ENCODE data around the gene B3GAT1.
"Not testable (repeated sequence)": the region's sequence is repeated elsewhere in the genome, so short reads cannot be mapped to it uniquely, and the experiment has no call there.

Gene B3GAT1

DNA sequence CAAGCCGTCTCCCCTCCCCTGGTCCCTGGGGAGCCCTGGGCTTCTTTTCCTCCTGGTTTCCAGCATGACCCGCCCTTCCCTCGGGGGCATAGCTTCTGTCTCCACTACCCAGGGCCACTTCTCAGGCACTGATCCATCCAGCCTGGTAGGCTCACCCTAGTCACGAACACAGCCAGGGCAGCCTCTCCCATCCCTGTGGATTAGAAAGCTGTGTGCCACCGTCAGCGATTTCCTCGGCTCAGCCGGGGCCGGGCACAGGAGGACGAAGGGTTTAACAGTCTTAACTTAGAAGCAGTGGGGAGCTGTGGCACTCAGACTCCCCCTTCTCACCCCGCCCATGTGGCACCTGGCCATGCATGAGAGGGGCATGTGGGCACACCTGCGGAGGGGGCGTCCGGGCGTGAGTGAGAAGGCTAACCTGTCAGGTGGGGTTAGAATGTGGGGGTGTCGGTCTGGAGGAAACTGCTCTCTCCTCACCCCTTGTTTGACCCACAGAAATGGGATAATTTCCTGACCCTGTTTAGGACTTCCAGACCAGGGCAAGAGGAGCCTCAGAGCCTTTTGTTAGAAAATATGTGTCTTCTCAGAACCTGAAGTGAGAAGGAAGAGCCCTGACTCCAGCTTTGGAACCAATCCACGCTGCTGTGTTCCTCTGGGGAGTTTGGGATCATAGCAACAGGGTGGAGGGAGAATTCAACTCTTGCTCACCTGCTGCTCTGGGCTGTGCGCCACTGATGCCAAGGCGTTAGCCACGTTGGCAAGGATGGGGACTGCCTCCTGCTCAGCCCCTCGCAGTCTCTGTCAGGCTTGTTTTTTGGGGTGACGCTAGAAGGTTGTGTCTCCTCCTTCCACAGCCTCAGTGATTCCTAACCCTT is 65.7 kb downstream of the B3GAT1 start:
- in situ Hi-C loops (cut with HindIII; ENCODE audit: low pct_unique_long_range_greater_than_20kb, low sequenced_read_pairs), result no loop called here
- TF ChIP-seq JUND (IDR thresholded peaks at IDR 0.05; ENCODE audit: low read depth), result no peak

GRCh38 chr11:134345237-134345550 is 66.8 kb downstream of the B3GAT1 start:
- no peak for TF ChIP-seq JUND (IDR thresholded peaks at IDR 0.05; ENCODE audit: low read depth)
- in situ Hi-C loops (cut with HindIII; ENCODE audit: low pct_unique_long_range_greater_than_20kb, low sequenced_read_pairs), result no loop called here
- DNase-seq (ENCODE audit: low read depth in 1 of 2, low spot score in 1 of 2), result no peak

More for the DNA sequence above, 65.7 kb downstream of the B3GAT1 start:
- no peak for DNase-seq (ENCODE audit: low read depth in 1 of 2, low spot score in 1 of 2)

DNA sequence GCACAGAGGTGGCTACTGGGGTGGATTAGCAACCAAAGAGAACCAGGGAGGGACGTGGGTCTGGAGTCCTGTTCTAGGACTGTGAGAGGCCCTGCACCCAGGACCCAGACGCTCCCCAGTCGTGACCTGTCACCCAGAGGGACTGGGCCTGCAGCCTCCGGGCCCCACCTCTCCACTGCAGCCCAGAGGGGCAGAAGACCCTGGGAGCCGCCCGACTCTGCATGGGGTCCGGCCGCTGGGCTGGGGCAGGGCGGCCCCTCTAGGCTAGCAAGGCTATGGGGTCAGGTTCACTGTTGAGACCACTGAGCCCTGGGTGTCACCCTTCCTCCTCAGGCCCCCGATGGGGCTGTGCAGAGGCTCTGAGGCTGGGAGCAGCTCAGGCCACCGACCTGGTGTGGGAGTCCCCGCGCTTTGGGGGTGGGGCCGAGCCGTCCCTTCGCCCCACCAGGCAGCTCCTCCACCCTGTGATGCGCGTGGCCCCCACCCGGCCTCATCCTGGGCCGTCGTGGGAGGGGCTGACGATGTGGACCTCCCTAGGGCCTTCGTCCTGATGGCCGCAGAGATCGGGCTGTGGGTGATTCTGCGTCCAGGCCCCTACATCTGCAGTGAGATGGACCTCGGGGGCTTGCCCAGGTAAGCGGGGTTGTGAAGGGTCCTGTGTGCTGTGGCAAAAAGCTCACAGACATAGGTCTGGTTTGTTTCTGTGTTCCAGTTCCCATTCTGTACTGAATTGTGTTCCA is 67.4 kb downstream of the B3GAT1 start:
- DNase-seq (ENCODE audit: low read depth in 1 of 2, low spot score in 1 of 2); in situ Hi-C loops (cut with HindIII; ENCODE audit: low pct_unique_long_range_greater_than_20kb, low sequenced_read_pairs): not testable (repeated sequence)

GRCh38 chr11:134343646-134344045 is 68.4 kb downstream of the B3GAT1 start:
- in situ Hi-C loops (cut with HindIII; ENCODE audit: low pct_unique_long_range_greater_than_20kb, low sequenced_read_pairs), result no loop called here
- no peak for TF ChIP-seq JUND (IDR thresholded peaks at IDR 0.05; ENCODE audit: low read depth)
- DNase-seq (ENCODE audit: low read depth in 1 of 2, low spot score in 1 of 2), result no peak

DNA sequence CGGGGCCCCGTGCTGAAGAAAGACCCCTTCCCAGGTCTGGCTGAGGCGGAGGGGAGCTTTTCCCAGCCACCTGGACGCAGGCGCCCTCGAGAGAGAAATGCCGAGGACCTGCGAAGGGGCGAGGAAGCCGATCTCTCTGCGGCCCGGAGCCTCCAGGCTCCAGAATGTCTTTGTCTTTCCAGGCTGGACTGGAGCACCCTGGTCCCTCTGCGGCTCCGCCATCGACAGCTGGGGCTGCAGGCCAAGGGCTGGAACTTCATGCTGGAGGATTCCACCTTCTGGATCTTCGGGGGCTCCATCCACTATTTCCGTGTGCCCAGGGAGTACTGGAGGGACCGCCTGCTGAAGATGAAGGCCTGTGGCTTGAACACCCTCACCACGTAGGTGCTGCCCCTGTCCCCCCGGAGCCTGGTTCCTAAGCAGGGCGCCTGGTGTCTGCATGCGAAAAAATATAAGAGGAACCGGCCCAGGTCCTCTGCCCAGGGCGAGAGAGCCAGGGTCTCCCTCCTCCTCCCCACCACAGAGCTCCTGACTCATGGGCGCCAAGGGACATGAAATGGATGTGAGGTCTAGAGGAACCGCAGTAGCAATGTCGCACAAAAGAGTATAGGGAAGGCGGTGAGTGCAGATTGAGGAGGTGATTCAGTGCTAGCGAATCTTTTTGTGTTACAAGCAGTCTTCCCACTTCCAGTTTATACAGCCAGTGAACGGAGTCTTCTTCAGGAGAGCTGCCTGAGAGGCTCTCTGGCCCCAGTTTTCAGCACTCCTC is 69.3 kb downstream of the B3GAT1 start:
- in situ Hi-C loops (cut with HindIII; ENCODE audit: low pct_unique_long_range_greater_than_20kb, low sequenced_read_pairs), result no loop called here
- TF ChIP-seq JUND (IDR thresholded peaks at IDR 0.05; ENCODE audit: low read depth), result no peak
- DNase-seq (ENCODE audit: low read depth in 1 of 2, low spot score in 1 of 2), result no peak

- in situ Hi-C loops (cut with HindIII; ENCODE audit: low pct_unique_long_range_greater_than_20kb, low sequenced_read_pairs), result no loop called here
- no peak for DNase-seq (ENCODE audit: low read depth in 1 of 2, low spot score in 1 of 2)
- no peak for TF ChIP-seq JUND (IDR thresholded peaks at IDR 0.05; ENCODE audit: low read depth)
Measured at GRCh38 chr11:134341805-134342571, 70.1 kb downstream of the B3GAT1 start.

- in situ Hi-C loops (cut with HindIII; ENCODE audit: low pct_unique_long_range_greater_than_20kb, low sequenced_read_pairs), result no loop called here
- no peak for DNase-seq (ENCODE audit: low read depth in 1 of 2, low spot score in 1 of 2)
- no peak for TF ChIP-seq JUND (IDR thresholded peaks at IDR 0.05; ENCODE audit: low read depth)
Measured at GRCh38 chr11:134340354-134340964, 71.6 kb downstream of the B3GAT1 start.

- TF ChIP-seq JUND (IDR thresholded peaks at IDR 0.05; ENCODE audit: low read depth), result no peak
- in situ Hi-C loops (cut with HindIII; ENCODE audit: low pct_unique_long_range_greater_than_20kb, low sequenced_read_pairs), result no loop called here
- no peak for DNase-seq (ENCODE audit: low read depth in 1 of 2, low spot score in 1 of 2)
Measured at GRCh38 chr11:134339756-134340155, 72.3 kb downstream of the B3GAT1 start.

GRCh38 chr11:134338654-134339053 is 73.4 kb downstream of the B3GAT1 start:
- TF ChIP-seq JUND (IDR thresholded peaks at IDR 0.05; ENCODE audit: low read depth), result no peak
- in situ Hi-C loops (cut with HindIII; ENCODE audit: low pct_unique_long_range_greater_than_20kb, low sequenced_read_pairs), result no loop called here
- no peak for DNase-seq (ENCODE audit: low read depth in 1 of 2, low spot score in 1 of 2)

DNA sequence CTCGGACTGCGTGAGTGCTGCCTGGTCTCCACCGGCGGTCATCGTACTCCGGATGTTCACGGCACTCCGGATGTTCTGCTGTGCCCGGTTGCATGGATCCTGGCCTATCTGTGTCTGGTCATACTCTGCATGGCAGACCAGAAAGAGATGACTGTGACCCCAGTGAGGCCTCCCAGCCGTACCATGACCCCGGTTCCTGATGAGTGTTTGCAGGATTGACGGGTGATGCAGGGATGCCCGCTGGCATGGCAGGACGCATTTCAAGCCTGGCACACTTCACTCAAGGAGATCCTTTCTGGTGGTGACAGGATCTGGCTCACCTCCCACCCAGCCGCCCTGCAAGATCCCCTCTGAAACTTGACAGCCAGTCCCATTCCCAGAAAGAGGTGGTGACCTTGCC is 74.0 kb downstream of the B3GAT1 start:
- in situ Hi-C loops (cut with HindIII; ENCODE audit: low pct_unique_long_range_greater_than_20kb, low sequenced_read_pairs), result no loop called here
- DNase-seq (ENCODE audit: low read depth in 1 of 2, low spot score in 1 of 2), result no peak

GRCh38 chr11:134337051-134337450 is 75.0 kb downstream of the B3GAT1 start:
- no peak for DNase-seq (ENCODE audit: low read depth in 1 of 2, low spot score in 1 of 2)
- in situ Hi-C loops (cut with HindIII; ENCODE audit: low pct_unique_long_range_greater_than_20kb, low sequenced_read_pairs), result no loop called here
- TF ChIP-seq JUND (IDR thresholded peaks at IDR 0.05; ENCODE audit: low read depth), result no peak

More for the DNA sequence above, 74.0 kb downstream of the B3GAT1 start:
- no peak for TF ChIP-seq JUND (IDR thresholded peaks at IDR 0.05; ENCODE audit: low read depth)
